Measurements from ENCODE around the gene AVPI1.

DNA sequence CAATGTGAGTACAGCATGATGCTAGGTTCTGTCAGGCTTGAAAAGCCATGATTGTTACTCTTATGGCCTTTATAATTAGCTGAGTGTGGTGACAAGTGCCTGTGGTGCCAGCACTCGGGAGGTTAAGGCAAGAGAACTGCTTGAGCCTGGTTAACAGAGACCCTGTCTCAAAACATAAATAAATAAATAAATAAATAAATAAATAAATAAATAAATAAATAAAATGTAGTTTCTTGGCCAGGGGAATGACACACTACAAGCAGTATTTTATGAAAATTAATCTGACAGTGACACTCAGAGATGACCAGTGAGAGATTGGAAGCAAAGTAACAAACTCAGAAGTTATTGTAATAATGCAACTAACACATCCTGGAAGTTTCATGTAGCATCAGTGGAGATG lies 51.5 kb downstream of the AVPI1 start:
- no peak for TF ChIP-seq CTCF (IDR thresholded peaks at IDR 0.05)
- no peak for TF ChIP-seq POLR2A (IDR thresholded peaks at IDR 0.05)
